ENCODE data around the gene SLC10A2. TPM values are rescaled to one million over a fixed set of nuclear protein-coding genes. Genes with fewer than 3 reads are reported as not detected.

Gene SLC10A2
- total RNA-seq, 1 donor from 2014 or later: not detected

DNA sequence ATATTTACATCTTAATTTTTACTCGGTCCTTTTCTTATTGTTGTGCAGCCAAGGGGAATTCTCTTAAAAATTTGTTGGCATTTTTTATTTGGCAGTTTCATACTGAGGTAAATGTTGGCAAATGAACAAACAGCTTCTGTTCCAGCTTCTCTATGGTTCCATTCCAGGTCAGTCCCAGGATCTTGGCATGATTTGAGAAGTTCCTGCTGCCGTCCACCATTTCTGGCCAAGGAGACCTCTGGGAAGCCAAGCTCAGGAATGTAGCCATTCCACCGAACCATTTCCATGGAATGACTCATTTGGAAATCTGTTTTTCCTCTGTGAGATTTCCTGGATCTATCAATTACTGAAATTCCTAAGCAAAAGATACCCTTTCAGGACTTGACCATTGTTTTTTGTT lies 43.9 kb downstream of the SLC10A2 start:
- DNase-seq (ENCODE audit: extremely low spot score, unreplicated experiment): no peak
- Mint-ChIP-seq H3K4me3 (ENCODE audit: unreplicated experiment) (no peak overlapping the region), H3K9me3 (ENCODE audit: unreplicated experiment) (peaks cover 19% of the 10 kb centered on the region), H3K27me3 (ENCODE audit: unreplicated experiment) (no peaks in the 10 kb centered on the region), H3K4me1 (ENCODE audit: unreplicated experiment) (no peaks in the 10 kb centered on the region), H3K36me3 (ENCODE audit: unreplicated experiment) (no peaks in the 10 kb centered on the region), H3K27ac (ENCODE audit: unreplicated experiment) (no peak overlapping the region)
- TF ChIP-seq, protein P1, sequence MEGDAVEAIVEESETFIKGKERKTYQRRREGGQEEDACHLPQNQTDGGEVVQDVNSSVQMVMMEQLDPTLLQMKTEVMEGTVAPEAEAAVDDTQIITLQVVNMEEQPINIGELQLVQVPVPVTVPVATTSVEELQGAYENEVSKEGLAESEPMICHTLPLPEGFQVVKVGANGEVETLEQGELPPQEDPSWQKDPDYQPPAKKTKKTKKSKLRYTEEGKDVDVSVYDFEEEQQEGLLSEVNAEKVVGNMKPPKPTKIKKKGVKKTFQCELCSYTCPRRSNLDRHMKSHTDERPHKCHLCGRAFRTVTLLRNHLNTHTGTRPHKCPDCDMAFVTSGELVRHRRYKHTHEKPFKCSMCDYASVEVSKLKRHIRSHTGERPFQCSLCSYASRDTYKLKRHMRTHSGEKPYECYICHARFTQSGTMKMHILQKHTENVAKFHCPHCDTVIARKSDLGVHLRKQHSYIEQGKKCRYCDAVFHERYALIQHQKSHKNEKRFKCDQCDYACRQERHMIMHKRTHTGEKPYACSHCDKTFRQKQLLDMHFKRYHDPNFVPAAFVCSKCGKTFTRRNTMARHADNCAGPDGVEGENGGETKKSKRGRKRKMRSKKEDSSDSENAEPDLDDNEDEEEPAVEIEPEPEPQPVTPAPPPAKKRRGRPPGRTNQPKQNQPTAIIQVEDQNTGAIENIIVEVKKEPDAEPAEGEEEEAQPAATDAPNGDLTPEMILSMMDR (IDR thresholded peaks at IDR 0.05): no peak

- no peaks in the 10 kb centered on the region for H3K9me3 Mint-ChIP-seq (ENCODE audit: unreplicated experiment)
- no peak overlapping the region for H3K27ac Mint-ChIP-seq (ENCODE audit: unreplicated experiment)
- peaks cover 2% of the 10 kb centered on the region for H3K27me3 Mint-ChIP-seq (ENCODE audit: unreplicated experiment)
Measured at GRCh38 chr13:103018556-103018955, 47.7 kb downstream of the SLC10A2 start.

DNA sequence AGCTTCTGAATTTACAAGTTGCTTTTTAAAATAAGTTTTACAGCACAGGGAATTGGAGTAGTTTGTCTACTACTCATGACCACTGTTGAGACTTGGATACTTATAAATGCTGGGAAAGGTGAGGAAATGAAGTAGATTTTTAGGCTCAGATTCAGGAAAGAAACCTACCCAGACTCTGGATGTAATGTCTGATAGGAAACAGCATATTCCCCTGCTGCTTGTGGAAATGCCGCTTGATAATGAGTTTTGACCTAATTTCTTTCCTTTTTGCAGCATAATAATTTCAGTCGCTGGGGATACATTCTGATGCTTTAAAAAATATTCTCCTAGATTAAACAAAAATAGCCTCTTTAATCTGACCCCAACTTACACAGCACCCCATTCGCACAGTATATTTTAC lies 53.6 kb downstream of the SLC10A2 start:
- H3K36me3 Mint-ChIP-seq (ENCODE audit: unreplicated experiment): no peaks in the 10 kb centered on the region
- DNase-seq (ENCODE audit: extremely low spot score, unreplicated experiment): no peak
- H3K9me3 Mint-ChIP-seq (ENCODE audit: unreplicated experiment): no peaks in the 10 kb centered on the region
- H3K4me3 Mint-ChIP-seq (ENCODE audit: unreplicated experiment): no peak overlapping the region
- H3K27me3 Mint-ChIP-seq (ENCODE audit: unreplicated experiment): peaks cover 2% of the 10 kb centered on the region
- no peak overlapping the region for H3K27ac Mint-ChIP-seq (ENCODE audit: unreplicated experiment)
- peaks cover 11% of the 10 kb centered on the region for H3K4me1 Mint-ChIP-seq (ENCODE audit: unreplicated experiment)
- TF ChIP-seq, protein P1 (IDR thresholded peaks at IDR 0.05): no peak

More at GRCh38 chr13:103018556-103018955, 47.7 kb downstream of the SLC10A2 start:
- TF ChIP-seq, protein P1 (IDR thresholded peaks at IDR 0.05): no peak
- no peak overlapping the region for H3K4me3 Mint-ChIP-seq (ENCODE audit: unreplicated experiment)
- H3K4me1 Mint-ChIP-seq (ENCODE audit: unreplicated experiment): no peaks in the 10 kb centered on the region
- no peak for DNase-seq (ENCODE audit: extremely low spot score, unreplicated experiment)
- H3K36me3 Mint-ChIP-seq (ENCODE audit: unreplicated experiment): no peaks in the 10 kb centered on the region

GRCh38 chr13:103009051-103009840 lies 57.0 kb downstream of the SLC10A2 start:
- H3K4me1 Mint-ChIP-seq (ENCODE audit: unreplicated experiment): peaks cover 41% of the 10 kb centered on the region
- no peaks in the 10 kb centered on the region for H3K36me3 Mint-ChIP-seq (ENCODE audit: unreplicated experiment)
- no peak for DNase-seq (ENCODE audit: extremely low spot score, unreplicated experiment)
- no peak overlapping the region for H3K27ac Mint-ChIP-seq (ENCODE audit: unreplicated experiment)
- TF ChIP-seq, protein P1 (IDR thresholded peaks at IDR 0.05): no peak
- H3K4me3 Mint-ChIP-seq (ENCODE audit: unreplicated experiment): no peak overlapping the region
- H3K9me3 Mint-ChIP-seq (ENCODE audit: unreplicated experiment): no peaks in the 10 kb centered on the region
- H3K27me3 Mint-ChIP-seq (ENCODE audit: unreplicated experiment): no peaks in the 10 kb centered on the region

DNA sequence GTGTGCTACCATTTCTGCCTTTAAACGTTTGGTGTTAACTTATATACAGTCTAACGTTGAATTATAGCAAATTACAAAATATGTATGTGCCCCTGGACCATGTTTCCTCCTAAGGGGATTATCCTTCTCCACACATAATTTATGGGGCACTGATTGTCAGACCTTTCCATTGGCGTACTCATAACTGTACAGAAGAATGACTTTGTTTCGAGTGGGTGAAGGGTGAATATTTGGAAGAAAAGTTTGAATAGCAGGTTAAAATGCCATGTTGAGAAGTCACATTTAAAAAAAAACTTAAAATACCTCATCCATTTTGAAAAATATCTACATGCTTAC lies 58.8 kb downstream of the SLC10A2 start:
- TF ChIP-seq, protein P1 (IDR thresholded peaks at IDR 0.05): no peak
- Mint-ChIP-seq H3K9me3 (ENCODE audit: unreplicated experiment) (no peaks in the 10 kb centered on the region), H3K36me3 (ENCODE audit: unreplicated experiment) (no peaks in the 10 kb centered on the region), H3K4me3 (ENCODE audit: unreplicated experiment) (no peak overlapping the region), H3K4me1 (ENCODE audit: unreplicated experiment) (peaks cover 59% of the 10 kb centered on the region), H3K27ac (ENCODE audit: unreplicated experiment) (no peak overlapping the region), H3K27me3 (ENCODE audit: unreplicated experiment) (no peaks in the 10 kb centered on the region)
- no peak for DNase-seq (ENCODE audit: extremely low spot score, unreplicated experiment)

Measured in osteocyte (in vitro differentiated cells).